ENCODE results near the gene UGDH. TPM values are rescaled to one million over a fixed set of nuclear protein-coding genes. Genes with fewer than 3 reads are reported as not detected.

Gene UGDH
- total RNA-seq, 3 donors from 2014 or later = 68.3 to 134 (median 74.9) TPM

DNA sequence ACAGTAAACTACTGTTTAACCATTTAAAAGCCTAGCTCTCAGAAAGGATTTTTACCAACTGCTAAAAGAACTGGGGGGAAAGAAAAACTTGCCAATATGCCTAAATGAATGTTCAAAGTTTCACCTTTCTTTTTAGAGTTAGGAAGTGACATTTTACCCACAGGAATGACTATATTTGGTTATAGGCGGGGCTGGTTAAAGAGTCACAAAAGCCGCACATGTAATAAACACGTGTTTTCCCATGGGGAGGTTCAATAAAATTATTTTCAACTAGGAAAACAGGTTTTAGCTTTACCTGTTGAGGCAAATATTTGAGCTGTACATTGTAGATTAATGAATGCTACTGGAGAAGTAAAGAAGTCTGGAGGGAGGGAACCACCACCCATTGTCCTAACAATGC, 41.6 kb upstream of the UGDH start:
- Histone ChIP-seq H3K4me1 (no peaks in the 10 kb centered on the region), H3K27ac (no peak overlapping the region), H3K27me3 (no peaks in the 10 kb centered on the region), H3K9me3 (no peaks in the 10 kb centered on the region), H3K36me3 (no peaks in the 10 kb centered on the region), H3K4me3 (no peak overlapping the region)
- DNase-seq (ENCODE audit: low spot score in 2 of 2) = no peak
- intact Hi-C loops (cut with DNase I; ENCODE audit: low total_unique reads) = no loop called here
- TF ChIP-seq, protein P1, sequence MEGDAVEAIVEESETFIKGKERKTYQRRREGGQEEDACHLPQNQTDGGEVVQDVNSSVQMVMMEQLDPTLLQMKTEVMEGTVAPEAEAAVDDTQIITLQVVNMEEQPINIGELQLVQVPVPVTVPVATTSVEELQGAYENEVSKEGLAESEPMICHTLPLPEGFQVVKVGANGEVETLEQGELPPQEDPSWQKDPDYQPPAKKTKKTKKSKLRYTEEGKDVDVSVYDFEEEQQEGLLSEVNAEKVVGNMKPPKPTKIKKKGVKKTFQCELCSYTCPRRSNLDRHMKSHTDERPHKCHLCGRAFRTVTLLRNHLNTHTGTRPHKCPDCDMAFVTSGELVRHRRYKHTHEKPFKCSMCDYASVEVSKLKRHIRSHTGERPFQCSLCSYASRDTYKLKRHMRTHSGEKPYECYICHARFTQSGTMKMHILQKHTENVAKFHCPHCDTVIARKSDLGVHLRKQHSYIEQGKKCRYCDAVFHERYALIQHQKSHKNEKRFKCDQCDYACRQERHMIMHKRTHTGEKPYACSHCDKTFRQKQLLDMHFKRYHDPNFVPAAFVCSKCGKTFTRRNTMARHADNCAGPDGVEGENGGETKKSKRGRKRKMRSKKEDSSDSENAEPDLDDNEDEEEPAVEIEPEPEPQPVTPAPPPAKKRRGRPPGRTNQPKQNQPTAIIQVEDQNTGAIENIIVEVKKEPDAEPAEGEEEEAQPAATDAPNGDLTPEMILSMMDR (IDR thresholded peaks at IDR 0.05) = no peak
- TF ChIP-seq POLR2A (IDR thresholded peaks at IDR 0.05) (no peak), POLR2AphosphoS5 (IDR thresholded peaks at IDR 0.05) (no peak)

DNA sequence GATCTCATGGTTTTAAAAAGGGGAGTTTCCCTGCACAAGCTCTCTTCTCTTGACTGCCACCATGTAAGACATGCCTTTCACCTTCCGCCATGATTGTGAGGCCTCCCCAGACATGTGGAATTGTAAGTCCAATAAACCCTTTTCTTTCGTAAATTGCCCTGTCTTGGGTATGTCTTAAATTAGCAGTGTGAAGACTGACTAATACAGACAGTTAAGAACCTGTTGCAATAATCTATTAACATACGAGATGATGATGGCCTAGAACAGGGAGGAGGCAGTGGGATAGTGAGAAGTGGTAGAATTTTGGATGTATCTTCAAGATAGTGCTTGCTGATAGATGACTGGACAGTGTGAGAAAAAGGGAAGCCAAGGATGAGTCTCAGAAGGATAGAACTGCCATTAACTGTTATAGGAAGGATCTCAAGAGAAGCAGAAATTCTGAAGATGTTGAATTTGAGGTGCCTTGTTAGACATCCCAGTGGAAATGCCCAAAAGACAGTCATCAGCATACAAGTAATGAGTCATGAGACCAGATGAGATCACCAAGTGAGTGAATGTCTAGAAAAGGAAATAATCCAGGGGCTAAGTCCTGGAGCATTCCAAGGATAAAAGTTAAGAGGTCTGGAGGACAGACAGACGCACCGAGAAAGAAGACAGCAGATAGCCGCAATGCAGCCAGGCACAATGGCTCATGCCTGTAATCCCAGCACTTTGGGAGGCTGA, 38.8 kb upstream of the UGDH start:
- Histone ChIP-seq H3K9me3 (no peaks in the 10 kb centered on the region), H3K4me1 (no peaks in the 10 kb centered on the region), H3K27me3 (no peaks in the 10 kb centered on the region), H3K27ac (no peak overlapping the region), H3K36me3 (no peaks in the 10 kb centered on the region), H3K4me3 (no peak overlapping the region)
- TF ChIP-seq POLR2AphosphoS5 (IDR thresholded peaks at IDR 0.05) = no peak
- TF ChIP-seq, protein P1 (IDR thresholded peaks at IDR 0.05) = no peak
- no peak for TF ChIP-seq POLR2A (IDR thresholded peaks at IDR 0.05)
- DNase-seq (ENCODE audit: low spot score in 2 of 2) = no peak
- intact Hi-C loops (cut with DNase I; ENCODE audit: low total_unique reads) = no loop called here

DNA sequence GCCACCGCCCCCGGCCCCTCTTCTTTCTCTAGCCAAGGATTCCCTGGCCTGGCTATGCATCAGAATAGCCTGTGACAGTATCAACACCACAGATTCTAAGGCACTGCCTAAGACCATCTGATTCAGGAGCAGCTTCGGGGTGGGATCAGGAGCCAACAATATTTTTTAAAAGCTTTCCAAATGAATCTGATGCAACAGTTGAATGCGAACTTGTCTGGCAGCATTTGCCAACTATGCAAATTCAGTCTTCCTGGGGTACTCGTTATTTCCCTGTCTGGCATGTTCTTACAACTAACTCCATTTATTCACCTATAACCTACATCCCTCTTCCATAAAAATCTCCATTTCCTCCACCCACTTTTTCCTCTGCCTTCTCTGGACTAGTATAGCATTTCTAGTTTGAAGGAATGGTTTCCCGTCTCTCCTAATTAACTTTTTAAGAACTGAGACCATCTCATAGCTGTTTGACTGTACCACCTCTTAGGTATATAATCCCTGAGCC, 36.2 kb upstream of the UGDH start:
- no peak for DNase-seq (ENCODE audit: low spot score in 2 of 2)
- Histone ChIP-seq H3K9me3 (no peaks in the 10 kb centered on the region), H3K27ac (no peak overlapping the region), H3K4me1 (no peaks in the 10 kb centered on the region), H3K27me3 (no peaks in the 10 kb centered on the region), H3K4me3 (no peak overlapping the region), H3K36me3 (no peaks in the 10 kb centered on the region)
- TF ChIP-seq POLR2A (IDR thresholded peaks at IDR 0.05) = no peak
- TF ChIP-seq, protein P1 (IDR thresholded peaks at IDR 0.05) = no peak
- TF ChIP-seq POLR2AphosphoS5 (IDR thresholded peaks at IDR 0.05) = no peak
- intact Hi-C loops (cut with DNase I; ENCODE audit: low total_unique reads) = no loop called here

DNA sequence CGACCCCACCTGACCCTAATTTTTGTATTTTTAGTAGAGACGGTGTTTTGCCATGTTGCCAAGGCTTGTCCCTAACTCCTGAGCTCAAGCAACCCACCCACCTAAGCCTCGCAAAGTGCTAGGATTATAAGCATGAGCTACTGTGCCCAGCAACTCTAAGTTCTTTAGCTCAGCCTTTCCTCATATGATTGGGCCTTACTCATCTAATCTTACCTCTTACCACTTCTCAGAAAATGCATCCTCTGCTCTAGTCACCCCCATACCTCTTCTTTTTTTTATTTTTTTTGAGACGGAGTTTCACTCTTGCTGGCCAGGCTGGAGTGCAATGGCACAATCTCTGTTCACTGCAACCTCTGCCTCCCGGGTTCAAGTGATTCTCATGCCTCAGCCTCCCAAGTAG, 35.6 kb upstream of the UGDH start:
- intact Hi-C loops (cut with DNase I; ENCODE audit: low total_unique reads) = no loop called here
- no peaks in the 10 kb centered on the region for H3K27me3 ChIP-seq
- TF ChIP-seq, protein P1 (IDR thresholded peaks at IDR 0.05) = no peak
- TF ChIP-seq POLR2AphosphoS5 (IDR thresholded peaks at IDR 0.05) (no peak), POLR2A (IDR thresholded peaks at IDR 0.05) (no peak)
- no peaks in the 10 kb centered on the region for H3K4me1 ChIP-seq
- no peaks in the 10 kb centered on the region for H3K36me3 ChIP-seq
- DNase-seq (ENCODE audit: low spot score in 2 of 2) = no peak
- H3K27ac ChIP-seq = no peak overlapping the region
- H3K9me3 ChIP-seq = no peaks in the 10 kb centered on the region
- no peak overlapping the region for H3K4me3 ChIP-seq

DNA sequence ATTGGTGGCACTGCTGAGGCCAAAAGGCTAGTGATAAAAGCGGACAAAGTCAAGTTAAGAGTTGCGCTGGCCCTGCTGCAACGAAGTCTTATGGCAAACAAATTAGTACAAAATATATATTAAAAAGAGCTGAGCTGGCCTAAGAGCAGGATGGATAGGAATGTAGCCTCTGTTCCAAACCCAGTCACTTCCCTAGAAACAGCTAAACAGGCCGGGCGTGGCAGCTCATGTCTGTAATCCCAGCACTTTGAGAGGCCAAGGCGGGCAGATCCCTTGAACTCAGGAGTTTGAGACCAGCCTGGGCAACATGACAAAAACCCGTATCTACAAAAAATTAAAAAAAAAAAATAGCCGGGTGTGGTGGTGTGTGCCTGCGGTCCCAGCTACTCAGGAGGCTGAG, 32.4 kb upstream of the UGDH start:
- no peaks in the 10 kb centered on the region for H3K36me3 ChIP-seq
- intact Hi-C loops (cut with DNase I; ENCODE audit: low total_unique reads) = no loop called here

More for the DNA sequence above, 32.4 kb upstream of the UGDH start:
- Histone ChIP-seq H3K27me3 (no peaks in the 10 kb centered on the region), H3K4me3 (no peak overlapping the region), H3K27ac (no peak overlapping the region), H3K9me3 (no peaks in the 10 kb centered on the region), H3K4me1 (no peaks in the 10 kb centered on the region)
- TF ChIP-seq POLR2A (IDR thresholded peaks at IDR 0.05) = no peak
- DNase-seq (ENCODE audit: low spot score in 2 of 2) = no peak

All from breast epithelium (tissue), 4 donors.